ENCODE results near the gene PROSER3. TPM values are rescaled to one million over a fixed set of nuclear protein-coding genes. Genes with fewer than 3 reads are reported as not detected.
A peak's percentile ranks its signal among the peaks of the same experiment; 100 is the strongest.

The PROSER3 gene
- total and polyA plus RNA-seq, 9 of the 15 experiments (the other 6 are each of a cell fraction or from before 2014, with no cell fraction given), result 1.0 to 39.5 (median 5.1) TPM

GRCh38 chr19:35745328-35746086 is 12.5 kb upstream of the PROSER3 start, which contains the start of the genes PSENEN and U2AF1L4 (continued):
- no peak for TF ChIP-seq ZNF318 (IDR thresholded peaks at IDR 0.05; ENCODE audit: borderline replicate concordance in 1 of 2, low read depth in 1 of 2)
- peak; percentile 97 for TF ChIP-seq CREM (IDR thresholded peaks at IDR 0.05; ENCODE audit: low read depth)
- TF ChIP-seq SIX5 (IDR thresholded peaks at IDR 0.05; ENCODE audit: borderline replicate concordance in 1 of 2, insufficient read depth in 1 of 2, low read depth in 1 of 2, low read length in 2 of 2), result peak; percentile 74 to 83
- no peak for TF ChIP-seq PML (IDR thresholded peaks at IDR 0.05; ENCODE audit: low read length)
- no peak for TF ChIP-seq PBX2 (CRISPR knock-in tag; IDR thresholded peaks at IDR 0.05; ENCODE audit: low read depth)
- TF ChIP-seq PBX2 (tag; conservative IDR thresholded peaks at IDR 0.05; ENCODE audit: low read depth), result no peak
- TF ChIP-seq ARHGAP35 (IDR thresholded peaks at IDR 0.05; ENCODE audit: partially characterized antibody), result no peak
- TF ChIP-seq AFF4 (CRISPR knock-in tag; IDR thresholded peaks at IDR 0.05), result no peak
- TF ChIP-seq SPI1 (IDR thresholded peaks at IDR 0.05; ENCODE audit: borderline replicate concordance, low read depth, low read length), result peak; percentile 46; the same call in 1 of the 2 replicates

All from K562 (cell line).